Esophagus squamous epithelium (tissue), 4 donors: ENCODE measurements around the gene MCC.

Experiments
- CTCF ChIP-seq, 6 experiments: fragments of 450-650 bp in 4 of 6; fragments of 200-600 bp in 2 of 6; sonication (generic) in 2 of 6; IDR thresholded peaks; one replicate each; pipeline ENCODE4 v1.5.1; 2016 to 2019; ENCODE audit warnings: antibody characterized with exemption in 6 of 6, mild to moderate bottlenecking in 4 of 6, moderate library complexity in 4 of 6
- POLR2A ChIP-seq, 4 donors: fragments of 450-650 bp; IDR thresholded peaks; one replicate each; pipeline ENCODE4 v1.6.1; 2017; ENCODE audit warnings: antibody characterized with exemption in 4 of 4, mild to moderate bottlenecking in 4 of 4, moderate library complexity in 3 of 4

- TF ChIP-seq CTCF (IDR thresholded peaks at IDR 0.05), result no peak
- TF ChIP-seq POLR2A (IDR thresholded peaks at IDR 0.05), result no peak
Measured at GRCh38 chr5:113331209-113331551, 157.1 kb downstream of the MCC start.
